ENCODE measurements around the gene PLCD1. TPM values are rescaled to one million over a fixed set of nuclear protein-coding genes. Genes with fewer than 3 reads are reported as not detected.

PLCD1 gene
- total RNA-seq, 6 experiments from 2014 or later, result 11.1 to 22.4 (median 17.6) TPM

DNA sequence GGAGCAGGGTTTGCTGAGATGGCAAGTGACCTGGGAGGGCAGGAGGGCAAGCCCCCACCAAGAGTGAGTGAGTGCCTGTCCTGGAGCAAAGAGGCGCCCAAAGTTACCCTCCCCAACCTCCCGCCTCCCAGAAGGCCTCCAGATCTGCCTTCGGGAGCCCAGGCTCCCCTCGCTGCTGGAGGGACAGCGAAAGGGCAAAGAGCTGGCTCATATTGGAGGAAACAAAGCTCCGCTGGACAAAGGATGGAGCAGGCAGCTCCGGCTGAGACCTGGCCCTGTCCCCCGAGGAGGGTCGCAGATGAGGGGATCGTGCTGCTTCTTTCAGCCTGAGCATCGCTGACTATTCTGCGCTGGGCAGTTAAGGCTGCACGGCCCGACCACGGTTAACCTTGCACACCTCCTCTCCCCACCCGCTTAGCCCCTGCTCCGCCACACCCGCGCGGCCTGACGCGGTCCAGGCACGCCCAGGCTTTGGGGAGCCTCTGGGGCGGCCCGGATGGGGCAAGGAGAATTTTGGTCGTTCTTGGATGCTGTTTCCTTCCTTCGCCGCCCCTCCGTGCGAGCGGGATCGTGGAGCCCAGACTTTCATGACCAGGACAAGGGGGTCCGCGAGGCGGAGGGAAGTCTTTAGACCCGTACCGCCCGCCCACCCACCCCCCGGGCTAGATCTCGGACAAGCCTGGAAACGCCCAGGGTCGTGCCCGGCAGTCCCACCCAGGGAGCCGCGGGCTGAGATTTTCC, 651 bp downstream of the PLCD1 start:
- no peak for DNase-seq
- H3K36me3 Mint-ChIP-seq (ENCODE audit: low read depth), result no peaks in the 10 kb centered on the region
- peak overlapping the region; percentile 44 for H3K27ac Mint-ChIP-seq
- H3K9me3 Mint-ChIP-seq, result no peaks in the 10 kb centered on the region
- peaks cover 35% of the 10 kb centered on the region for H3K4me1 Mint-ChIP-seq (ENCODE audit: low read depth)
- peak overlapping the region; percentile 73 for H3K4me3 Mint-ChIP-seq
- TF ChIP-seq, protein P1, sequence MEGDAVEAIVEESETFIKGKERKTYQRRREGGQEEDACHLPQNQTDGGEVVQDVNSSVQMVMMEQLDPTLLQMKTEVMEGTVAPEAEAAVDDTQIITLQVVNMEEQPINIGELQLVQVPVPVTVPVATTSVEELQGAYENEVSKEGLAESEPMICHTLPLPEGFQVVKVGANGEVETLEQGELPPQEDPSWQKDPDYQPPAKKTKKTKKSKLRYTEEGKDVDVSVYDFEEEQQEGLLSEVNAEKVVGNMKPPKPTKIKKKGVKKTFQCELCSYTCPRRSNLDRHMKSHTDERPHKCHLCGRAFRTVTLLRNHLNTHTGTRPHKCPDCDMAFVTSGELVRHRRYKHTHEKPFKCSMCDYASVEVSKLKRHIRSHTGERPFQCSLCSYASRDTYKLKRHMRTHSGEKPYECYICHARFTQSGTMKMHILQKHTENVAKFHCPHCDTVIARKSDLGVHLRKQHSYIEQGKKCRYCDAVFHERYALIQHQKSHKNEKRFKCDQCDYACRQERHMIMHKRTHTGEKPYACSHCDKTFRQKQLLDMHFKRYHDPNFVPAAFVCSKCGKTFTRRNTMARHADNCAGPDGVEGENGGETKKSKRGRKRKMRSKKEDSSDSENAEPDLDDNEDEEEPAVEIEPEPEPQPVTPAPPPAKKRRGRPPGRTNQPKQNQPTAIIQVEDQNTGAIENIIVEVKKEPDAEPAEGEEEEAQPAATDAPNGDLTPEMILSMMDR (IDR thresholded peaks at IDR 0.05), result no peak
- peaks cover 2% of the 10 kb centered on the region; the same call in 1 of the 2 replicates for H3K27me3 Mint-ChIP-seq (ENCODE audit: insufficient read depth)

DNA sequence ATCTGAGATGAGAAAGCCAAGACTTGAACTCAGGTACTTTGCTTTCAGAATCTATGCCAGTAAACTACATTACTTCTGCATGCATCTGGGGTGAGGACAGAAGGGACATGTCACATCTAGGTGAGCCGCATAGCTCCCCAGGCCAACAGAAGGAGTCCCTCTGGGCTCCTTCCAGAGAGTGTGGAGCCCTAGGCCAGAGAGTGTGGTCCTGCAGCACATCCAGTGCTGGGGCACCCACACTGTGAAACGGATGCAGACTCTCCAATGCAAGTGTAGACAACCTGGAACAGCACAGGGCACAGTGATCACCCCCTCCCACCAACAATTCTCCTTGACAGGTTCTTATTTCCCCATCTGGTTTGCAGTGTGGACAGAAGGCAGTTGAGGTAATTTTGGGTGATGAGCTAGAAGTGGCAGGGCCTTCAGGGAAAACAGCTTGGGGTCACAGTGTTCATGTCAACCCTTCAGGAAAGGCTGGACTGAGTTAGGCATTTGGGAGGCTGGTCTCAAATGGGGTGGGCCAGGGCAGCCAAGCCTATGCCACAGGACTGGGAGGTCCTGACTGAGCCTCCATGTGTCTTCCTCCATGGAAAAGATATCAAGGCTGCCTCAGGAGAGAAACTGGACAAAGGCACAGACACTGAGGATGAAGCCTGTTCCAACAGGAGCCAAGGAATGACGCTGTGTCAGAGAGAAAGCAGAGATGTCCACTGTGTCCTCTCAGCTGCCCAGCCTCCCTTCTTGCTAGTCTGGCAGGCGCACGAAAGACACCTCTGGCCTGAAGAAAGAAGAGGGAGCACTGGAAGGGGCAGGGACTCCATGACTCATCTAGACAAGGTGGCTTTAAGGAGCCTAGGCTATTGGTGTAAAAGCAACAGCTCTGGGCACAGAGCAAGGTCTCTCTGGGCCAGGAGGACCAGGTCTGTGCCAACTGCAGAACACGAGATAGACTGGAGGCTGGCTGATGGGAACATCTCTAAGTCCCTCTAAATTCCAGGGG, 1.7 kb downstream of the PLCD1 start:
- Mint-ChIP-seq H3K27ac (peak overlapping the region; percentile 44; the same call in 1 of the 2 replicates), H3K4me3 (peak overlapping the region; percentile 73), H3K9me3 (no peaks in the 10 kb centered on the region), H3K27me3 (ENCODE audit: insufficient read depth) (peaks cover 2% of the 10 kb centered on the region; the same call in 1 of the 2 replicates), H3K36me3 (ENCODE audit: low read depth) (no peaks in the 10 kb centered on the region), H3K4me1 (ENCODE audit: low read depth) (peaks cover 42% of the 10 kb centered on the region)
- TF ChIP-seq, protein P1 (IDR thresholded peaks at IDR 0.05), result no peak
- no peak for DNase-seq

- TF ChIP-seq, protein P1 (IDR thresholded peaks at IDR 0.05), result no peak
- Mint-ChIP-seq H3K27me3 (ENCODE audit: insufficient read depth) (peaks cover 2% of the 10 kb centered on the region; the same call in 1 of the 2 replicates), H3K27ac (no peak overlapping the region)
Measured at GRCh38 chr3:38026856-38027255, 2.6 kb downstream of the PLCD1 start.

DNA sequence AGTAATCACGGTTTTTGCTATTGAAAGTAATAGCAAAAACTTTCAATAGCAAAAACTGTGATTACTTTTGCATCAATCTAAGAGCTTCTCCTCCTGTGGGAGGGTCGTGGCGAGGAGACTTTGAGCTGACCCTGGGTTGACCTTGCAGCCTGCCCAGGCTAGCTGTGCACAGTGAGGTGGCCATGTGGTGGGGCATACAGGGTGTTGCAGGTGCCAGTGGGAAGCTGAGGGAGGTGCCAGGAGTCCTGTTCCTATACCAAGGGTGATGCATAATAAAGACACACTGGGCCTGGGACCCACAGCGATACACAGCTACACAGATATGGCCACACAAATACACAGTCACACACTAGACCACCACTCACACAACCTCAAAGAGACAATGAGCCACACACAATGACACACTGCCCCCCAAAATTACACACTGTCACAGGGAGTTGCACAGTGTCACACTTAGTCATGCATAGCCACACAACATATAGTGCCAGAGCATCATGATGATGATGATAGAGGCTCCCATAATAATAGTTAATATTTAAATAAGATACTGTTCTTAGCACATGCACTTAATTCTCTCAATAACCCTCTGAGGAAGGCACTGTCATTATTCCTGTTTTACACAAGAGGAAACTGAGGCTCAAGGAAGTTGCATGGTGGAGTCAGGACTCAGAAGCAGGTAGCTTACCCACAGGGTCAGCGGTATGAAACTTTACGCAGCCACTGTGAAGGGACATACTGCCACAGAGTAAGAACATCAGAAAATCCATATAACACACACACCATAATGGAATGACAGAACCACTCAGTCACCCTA, 6.3 kb downstream of the PLCD1 start:
- TF ChIP-seq, protein P1 (IDR thresholded peaks at IDR 0.05), result no peak
- H3K27me3 Mint-ChIP-seq (ENCODE audit: insufficient read depth), result no peaks in the 10 kb centered on the region; the same call in 1 of the 2 replicates
- no peaks in the 10 kb centered on the region for H3K9me3 Mint-ChIP-seq
- H3K4me3 Mint-ChIP-seq, result peak overlapping the region; percentile 90
- H3K27ac Mint-ChIP-seq, result no peak overlapping the region; the same call in 1 of the 2 replicates
- no peak for DNase-seq
- no peaks in the 10 kb centered on the region for H3K36me3 Mint-ChIP-seq (ENCODE audit: low read depth)
- H3K4me1 Mint-ChIP-seq (ENCODE audit: low read depth), result peaks cover 20% of the 10 kb centered on the region

More at GRCh38 chr3:38026856-38027255, 2.6 kb downstream of the PLCD1 start:
- Mint-ChIP-seq H3K4me3 (no peak overlapping the region), H3K36me3 (ENCODE audit: low read depth) (no peaks in the 10 kb centered on the region), H3K9me3 (no peaks in the 10 kb centered on the region), H3K4me1 (ENCODE audit: low read depth) (peaks cover 39% of the 10 kb centered on the region)
- DNase-seq, result no peak

DNA sequence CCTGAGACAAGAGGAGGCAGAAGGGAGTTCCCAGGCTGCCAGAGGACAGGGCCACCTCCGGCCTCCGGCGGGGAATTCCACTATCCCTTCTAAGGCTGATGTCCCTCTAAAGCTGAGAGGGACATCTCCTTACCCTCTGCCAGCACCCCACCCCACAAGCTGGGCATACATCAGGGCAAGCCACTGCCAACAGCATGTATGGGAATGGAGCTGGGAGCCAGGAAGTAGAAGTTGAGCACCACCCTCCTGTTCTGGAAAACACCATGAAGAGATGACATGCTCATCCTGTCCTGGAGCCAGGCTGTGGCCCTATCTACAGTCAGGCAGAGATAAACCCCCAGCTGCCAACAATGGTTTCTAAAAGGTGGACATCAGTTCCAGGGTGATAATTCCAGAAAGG, 7.1 kb downstream of the PLCD1 start:
- no peak overlapping the region for H3K4me3 Mint-ChIP-seq
- no peak for DNase-seq
- H3K27me3 Mint-ChIP-seq (ENCODE audit: insufficient read depth), result no peaks in the 10 kb centered on the region
- TF ChIP-seq, protein P1 (IDR thresholded peaks at IDR 0.05), result no peak
- H3K9me3 Mint-ChIP-seq, result no peaks in the 10 kb centered on the region
- H3K36me3 Mint-ChIP-seq (ENCODE audit: low read depth), result no peaks in the 10 kb centered on the region
- peaks cover 20% of the 10 kb centered on the region for H3K4me1 Mint-ChIP-seq (ENCODE audit: low read depth)
- H3K27ac Mint-ChIP-seq, result no peak overlapping the region

Measured in HFFc6 (cell line).